ENCODE measurements around the gene TIPARP.
"Not testable (repeated sequence)": the region's sequence is repeated elsewhere in the genome, so short reads cannot be mapped to it uniquely, and the experiment has no call there.

TIPARP gene

GRCh38 chr3:156705761-156706616, 31.6 kb downstream of the TIPARP start:
- in situ Hi-C loops (cut with MboI; ENCODE audit: low sequenced_read_pairs), result no loop called here

- in situ Hi-C loops (cut with MboI; ENCODE audit: low sequenced_read_pairs), result no loop called here
Observed at GRCh38 chr3:156707588-156707987, 33.2 kb downstream of the TIPARP start.

- in situ Hi-C loops (cut with MboI; ENCODE audit: low sequenced_read_pairs), result no loop called here
Observed at GRCh38 chr3:156710429-156710828, 36.0 kb downstream of the TIPARP start.

- in situ Hi-C loops (cut with MboI; ENCODE audit: low sequenced_read_pairs), result no loop called here
Observed at GRCh38 chr3:156711113-156711512, 36.7 kb downstream of the TIPARP start.

GRCh38 chr3:156711944-156712343, 37.6 kb downstream of the TIPARP start:
- in situ Hi-C loops (cut with MboI; ENCODE audit: low sequenced_read_pairs), result not testable (repeated sequence)

GRCh38 chr3:156716105-156716862, 41.9 kb downstream of the TIPARP start:
- in situ Hi-C loops (cut with MboI; ENCODE audit: low sequenced_read_pairs), result no loop called here

GRCh38 chr3:156718622-156719306, 44.4 kb downstream of the TIPARP start:
- in situ Hi-C loops (cut with MboI; ENCODE audit: low sequenced_read_pairs), result no loop called here

- in situ Hi-C loops (cut with MboI; ENCODE audit: low sequenced_read_pairs), result no loop called here
Observed at GRCh38 chr3:156720826-156721225, 46.4 kb downstream of the TIPARP start.

GRCh38 chr3:156721687-156722618, 47.6 kb downstream of the TIPARP start:
- in situ Hi-C loops (cut with MboI; ENCODE audit: low sequenced_read_pairs), result no loop called here

- in situ Hi-C loops (cut with MboI; ENCODE audit: low sequenced_read_pairs), result no loop called here
Observed at GRCh38 chr3:156723182-156723619, 48.8 kb downstream of the TIPARP start.

GRCh38 chr3:156725682-156726081, 51.3 kb downstream of the TIPARP start:
- in situ Hi-C loops (cut with MboI; ENCODE audit: low sequenced_read_pairs), result no loop called here

- in situ Hi-C loops (cut with MboI; ENCODE audit: low sequenced_read_pairs), result no loop called here
Observed at GRCh38 chr3:156726456-156726855, 52.1 kb downstream of the TIPARP start.

- in situ Hi-C loops (cut with MboI; ENCODE audit: low sequenced_read_pairs), result no loop called here
Observed at GRCh38 chr3:156727519-156728205, 53.3 kb downstream of the TIPARP start.

GRCh38 chr3:156728267-156728985, 54.0 kb downstream of the TIPARP start:
- in situ Hi-C loops (cut with MboI; ENCODE audit: low sequenced_read_pairs), result no loop called here

- in situ Hi-C loops (cut with MboI; ENCODE audit: low sequenced_read_pairs), result no loop called here
Observed at GRCh38 chr3:156729460-156730179, 55.2 kb downstream of the TIPARP start.

- in situ Hi-C loops (cut with MboI; ENCODE audit: low sequenced_read_pairs), result no loop called here
Observed at GRCh38 chr3:156731813-156732212, 57.4 kb downstream of the TIPARP start.

GRCh38 chr3:156732261-156732660, 57.9 kb downstream of the TIPARP start:
- in situ Hi-C loops (cut with MboI; ENCODE audit: low sequenced_read_pairs), result no loop called here

GRCh38 chr3:156732715-156733421, 58.5 kb downstream of the TIPARP start:
- in situ Hi-C loops (cut with MboI; ENCODE audit: low sequenced_read_pairs), result no loop called here
